Bone marrow (tissue), 2 donors: ENCODE data around the gene GAB3.
A peak's percentile ranks its signal among the peaks of the same experiment; 100 is the strongest.

Experiments used
- DNase-seq, 2 donors: peaks; one replicate each; lab custom pipeline; 2025; lab: John Stamatoyannopoulos, UW

Gene GAB3, protein sequence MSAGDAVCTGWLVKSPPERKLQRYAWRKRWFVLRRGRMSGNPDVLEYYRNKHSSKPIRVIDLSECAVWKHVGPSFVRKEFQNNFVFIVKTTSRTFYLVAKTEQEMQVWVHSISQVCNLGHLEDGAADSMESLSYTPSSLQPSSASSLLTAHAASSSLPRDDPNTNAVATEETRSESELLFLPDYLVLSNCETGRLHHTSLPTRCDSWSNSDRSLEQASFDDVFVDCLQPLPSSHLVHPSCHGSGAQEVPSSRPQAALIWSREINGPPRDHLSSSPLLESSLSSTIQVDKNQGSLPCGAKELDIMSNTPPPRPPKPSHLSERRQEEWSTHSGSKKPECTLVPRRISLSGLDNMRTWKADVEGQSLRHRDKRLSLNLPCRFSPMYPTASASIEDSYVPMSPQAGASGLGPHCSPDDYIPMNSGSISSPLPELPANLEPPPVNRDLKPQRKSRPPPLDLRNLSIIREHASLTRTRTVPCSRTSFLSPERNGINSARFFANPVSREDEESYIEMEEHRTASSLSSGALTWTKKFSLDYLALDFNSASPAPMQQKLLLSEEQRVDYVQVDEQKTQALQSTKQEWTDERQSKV

DNA sequence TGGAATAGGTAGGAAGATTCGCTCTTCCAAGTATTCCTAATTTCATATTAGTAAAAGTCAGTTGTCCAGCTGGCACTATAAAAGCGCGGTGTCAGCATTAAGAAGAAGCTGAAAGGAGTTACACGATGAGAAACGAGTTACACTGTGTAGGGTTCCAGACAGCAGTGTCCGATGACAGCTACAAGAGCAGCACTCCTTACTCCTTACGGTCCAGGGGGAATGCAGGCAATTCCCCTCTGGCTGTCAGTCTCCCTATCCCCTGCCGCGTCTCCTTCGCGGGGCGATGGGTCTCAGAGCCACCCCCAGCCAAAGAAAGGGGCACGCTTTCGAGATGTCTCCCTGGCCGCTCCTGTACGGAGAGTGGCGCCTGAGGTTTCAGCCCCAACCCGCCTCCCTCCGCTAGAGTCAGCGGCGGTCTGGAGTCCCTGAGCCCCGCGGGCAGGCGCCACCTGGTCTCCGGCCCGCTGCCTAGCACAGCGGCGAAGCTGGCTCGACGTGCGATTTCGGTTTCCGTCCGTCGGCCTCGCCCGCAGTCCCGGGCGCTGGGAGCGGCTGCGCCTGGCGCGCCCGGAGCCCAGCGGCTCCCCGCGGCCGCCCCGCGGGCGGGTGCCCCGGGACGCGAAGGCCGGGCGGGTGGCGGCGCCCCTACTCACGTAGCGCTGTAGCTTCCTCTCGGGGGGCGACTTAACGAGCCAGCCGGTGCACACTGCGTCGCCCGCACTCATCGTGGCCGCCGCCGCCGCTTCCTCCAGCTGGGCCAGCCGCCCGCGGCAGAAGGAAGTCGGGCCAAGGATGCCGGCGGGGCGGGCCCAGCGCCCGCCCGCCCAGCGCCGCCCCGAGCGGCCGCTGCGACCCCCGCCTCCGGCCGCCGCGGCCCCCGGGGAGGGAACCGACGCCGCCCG, at the start of gene GAB3:
Gene GAB3, minus strand, starts transcription at position 777 of the 902 bp plus-strand sequence. Its CDS starts 52 bp downstream, at position 725.
- DNase-seq = peak in 1 of 2 donors; percentile 24

DNA sequence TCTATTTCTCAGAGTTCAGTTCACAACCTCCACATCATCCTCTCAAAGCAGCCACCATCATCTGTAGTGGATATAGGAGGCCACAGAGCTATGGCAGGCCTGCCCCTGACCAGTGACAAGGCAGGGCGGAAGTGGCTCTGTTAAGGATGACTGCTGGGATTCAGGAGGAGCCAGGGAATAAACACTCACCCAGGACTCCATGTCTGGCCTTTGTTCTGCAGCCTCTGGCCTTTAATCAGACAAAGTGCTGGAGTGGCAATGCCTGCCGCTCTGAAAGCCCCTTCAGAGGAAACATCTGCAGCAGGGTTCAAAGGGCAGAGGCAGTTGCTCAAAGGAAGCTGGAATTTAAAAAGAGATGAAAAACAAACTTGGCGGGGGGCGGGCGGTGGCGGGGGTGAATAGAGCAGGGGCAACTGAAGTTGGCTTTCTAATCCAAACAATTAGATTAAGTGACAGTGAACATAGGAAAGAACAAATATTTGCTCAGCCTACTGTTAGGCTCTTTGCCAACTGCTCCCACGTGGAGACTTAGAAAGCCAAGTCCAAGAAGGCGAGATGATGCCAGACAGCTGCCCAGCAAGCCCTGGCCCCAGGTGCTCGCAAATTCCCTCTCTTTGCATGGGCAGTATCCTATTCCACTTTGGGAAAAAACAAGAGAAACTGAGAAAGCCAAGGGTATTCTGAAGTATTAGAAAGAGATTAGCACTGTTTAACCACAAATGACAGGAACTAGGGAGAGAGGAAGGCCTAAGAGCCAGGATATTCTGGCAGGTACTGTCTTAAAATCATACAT, 48.9 kb upstream of the GAB3 start:
- DNase-seq = no peak

DNA sequence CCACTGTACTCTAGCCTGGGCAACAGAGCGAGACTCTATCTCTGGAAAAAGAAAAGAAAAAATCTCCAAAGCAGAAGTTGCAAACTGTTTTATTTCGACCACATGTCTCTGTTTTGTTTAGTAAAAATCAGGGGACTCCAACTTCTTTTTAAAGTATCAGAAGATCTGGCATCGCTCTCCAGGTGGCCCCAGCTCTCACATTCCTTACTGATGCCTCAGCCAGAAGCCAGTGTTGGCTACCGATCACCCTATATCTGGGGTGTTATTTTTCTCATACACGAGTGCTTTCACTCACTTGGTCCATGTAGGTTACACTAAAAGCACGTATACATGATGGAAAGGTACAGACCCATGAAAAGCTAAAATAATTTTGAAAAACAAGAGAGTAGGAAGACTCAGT, 46.1 kb upstream of the GAB3 start:
- no peak for DNase-seq

DNA sequence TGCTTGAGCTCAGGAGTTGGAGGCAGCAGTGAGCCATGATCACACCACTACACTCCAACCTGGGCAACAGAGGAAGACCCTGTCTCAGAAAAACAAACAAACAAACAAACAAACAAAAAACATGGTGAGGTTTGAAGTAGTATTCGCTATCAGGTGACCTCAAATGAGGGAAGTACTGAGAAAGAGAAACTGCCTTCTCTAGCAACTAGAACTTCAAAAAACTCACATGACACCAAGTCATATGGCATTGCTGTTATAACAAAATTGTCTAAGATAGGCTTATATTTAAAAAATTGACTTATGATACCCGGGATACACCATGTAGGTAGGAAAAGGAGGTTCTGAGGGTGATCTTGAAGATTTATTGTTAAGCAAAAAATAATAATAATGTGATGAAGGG, 44.1 kb upstream of the GAB3 start:
- no peak for DNase-seq

DNA sequence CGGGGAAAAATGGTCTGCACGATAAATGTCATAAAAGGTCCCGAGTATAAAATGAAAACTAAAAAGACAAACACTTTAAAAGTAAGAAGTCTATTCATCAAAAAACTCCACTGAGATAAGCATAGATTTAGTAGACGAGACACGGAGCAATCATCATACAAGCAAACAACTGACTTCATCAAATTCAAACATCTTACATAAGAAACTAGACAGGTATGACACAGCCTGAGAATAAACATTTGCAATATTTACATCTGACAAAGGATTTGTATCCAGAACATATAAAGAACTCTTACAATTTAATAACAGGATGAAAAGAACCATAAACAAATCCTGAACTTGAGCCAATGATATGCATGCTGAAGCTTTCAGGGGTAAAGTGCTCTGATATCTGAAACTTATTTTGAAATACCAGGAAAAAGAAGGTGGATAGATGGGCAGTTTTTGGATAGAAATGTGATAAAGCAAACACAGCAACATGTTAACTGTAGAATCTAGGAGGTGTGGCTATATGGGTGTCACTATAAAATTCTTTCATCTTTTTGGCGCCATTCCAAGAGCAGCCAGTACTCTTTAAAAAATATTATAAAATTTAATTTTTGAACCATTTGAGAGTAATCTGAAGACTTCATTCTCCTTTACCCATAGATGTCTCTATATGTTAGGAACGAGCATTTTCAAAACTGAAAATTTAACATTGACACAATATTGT, 42.4 kb upstream of the GAB3 start:
- no peak for DNase-seq

DNA sequence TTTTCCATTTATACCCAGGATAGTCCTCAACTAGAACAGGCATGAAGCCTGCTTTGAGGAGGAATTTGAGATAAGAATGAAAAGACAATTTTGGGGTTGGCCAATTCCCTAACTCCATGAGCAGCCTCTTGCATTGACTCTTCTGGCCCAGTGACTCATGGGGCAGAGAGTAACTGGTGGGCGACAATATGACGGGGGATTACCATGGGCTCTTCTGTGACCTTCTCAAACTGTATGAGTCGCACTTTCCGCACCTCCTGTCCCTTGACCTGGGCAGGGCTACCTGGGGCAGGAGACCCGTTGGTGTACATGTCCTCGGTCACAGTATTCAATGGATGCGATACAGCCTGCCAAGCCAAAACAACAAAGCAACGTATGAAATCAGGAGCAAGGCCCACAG, 41.1 kb upstream of the GAB3 start:
- DNase-seq = no peak

DNA sequence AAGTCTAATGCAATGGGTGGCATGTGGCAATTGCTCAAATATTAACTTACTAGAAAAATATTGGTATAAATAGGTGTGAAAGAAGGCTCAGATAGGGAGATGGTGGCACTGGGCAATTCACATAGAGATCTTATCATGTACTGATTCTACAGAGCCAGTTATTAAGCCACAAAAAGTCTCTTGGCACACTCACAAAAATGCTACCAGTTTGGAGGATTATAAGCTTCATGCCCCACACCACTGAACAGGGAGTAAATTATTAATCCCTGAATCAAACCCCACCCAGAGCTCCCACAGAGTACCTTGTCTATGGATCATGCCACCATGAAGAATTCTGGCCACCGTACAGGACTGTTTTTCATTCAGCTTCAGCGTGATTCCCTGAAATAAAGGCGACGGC, 40.6 kb upstream of the GAB3 start:
- DNase-seq = no peak

DNA sequence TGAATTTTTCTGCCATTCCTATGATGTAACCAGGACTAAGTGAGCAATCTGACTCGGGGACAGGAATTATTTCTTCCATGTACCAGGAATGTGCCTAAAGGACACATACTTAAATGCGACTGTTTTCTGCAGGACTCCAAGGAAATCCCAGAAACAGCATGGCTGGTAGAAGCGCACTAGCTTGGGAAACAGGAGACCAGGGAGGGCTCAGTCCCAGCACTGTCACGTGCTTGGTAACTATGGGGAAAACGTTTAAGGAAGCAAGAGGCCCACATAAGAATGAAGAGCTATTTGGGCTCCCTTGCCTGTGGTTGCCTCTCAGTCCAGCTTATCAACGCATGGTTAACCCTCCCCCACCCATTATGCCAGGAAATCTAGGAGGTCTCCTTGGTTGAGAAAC, 34.8 kb upstream of the GAB3 start:
- no peak for DNase-seq

DNA sequence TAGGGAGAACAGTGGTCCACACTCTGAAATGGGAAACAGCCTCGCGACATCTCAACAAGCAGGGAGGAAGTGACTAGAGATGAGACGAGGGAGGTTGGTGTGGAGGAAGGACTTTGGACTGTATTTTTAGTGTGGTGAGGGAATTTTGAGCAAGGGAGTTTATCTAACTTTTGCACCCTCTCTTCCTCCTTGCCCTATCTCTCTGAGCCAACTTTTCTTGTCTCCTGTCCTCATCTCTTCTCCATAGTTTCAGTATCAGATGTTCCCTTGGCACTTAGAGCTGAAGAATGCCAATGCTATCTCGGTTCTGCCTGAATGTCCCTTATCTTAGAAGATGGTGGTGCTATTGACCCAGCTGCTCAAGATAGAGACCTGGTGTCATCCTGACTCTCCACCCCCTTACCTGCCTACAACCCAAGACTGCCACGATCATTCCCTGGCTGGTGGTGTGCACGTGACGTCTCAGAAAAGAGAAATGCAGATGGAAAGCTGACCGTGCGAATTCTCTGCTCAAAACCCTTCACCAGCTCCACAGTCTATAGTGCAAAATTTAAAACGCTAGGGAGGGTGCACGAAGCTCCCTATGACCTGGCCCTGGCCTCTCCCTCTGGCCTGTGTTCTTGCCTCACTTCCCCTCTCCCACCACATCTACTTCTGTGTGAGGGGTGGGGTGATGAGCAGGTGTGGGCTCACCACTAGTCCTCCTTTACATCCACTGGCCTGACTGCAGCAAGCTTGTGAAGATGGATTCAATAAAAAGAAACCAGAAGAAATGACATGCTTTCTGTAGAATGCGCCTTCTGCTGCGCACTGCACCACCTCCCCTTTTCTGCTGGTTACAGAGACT, 33.5 kb upstream of the GAB3 start:
- peak in 1 of 2 donors; percentile 21 for DNase-seq

DNA sequence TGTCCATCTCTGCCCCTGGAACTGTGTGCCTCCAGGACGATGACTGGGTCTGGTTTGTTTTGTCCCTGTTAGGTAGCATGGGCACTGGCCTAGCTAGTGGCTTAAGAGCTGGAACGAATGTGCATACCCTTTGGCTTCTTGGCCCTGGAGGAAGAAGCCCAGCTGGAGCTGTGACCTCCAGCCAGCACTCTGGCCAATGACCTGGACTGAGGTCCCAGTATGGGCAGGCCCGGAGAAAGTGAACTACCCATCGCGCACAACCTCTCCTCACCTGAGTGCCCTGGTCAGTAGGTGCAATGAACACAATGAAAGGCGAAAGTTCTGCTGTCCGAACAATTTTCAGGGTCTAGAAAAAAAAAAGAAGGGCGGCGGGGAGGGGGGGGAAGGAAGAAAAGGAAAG, 30.1 kb upstream of the GAB3 start:
- DNase-seq = no peak

DNA sequence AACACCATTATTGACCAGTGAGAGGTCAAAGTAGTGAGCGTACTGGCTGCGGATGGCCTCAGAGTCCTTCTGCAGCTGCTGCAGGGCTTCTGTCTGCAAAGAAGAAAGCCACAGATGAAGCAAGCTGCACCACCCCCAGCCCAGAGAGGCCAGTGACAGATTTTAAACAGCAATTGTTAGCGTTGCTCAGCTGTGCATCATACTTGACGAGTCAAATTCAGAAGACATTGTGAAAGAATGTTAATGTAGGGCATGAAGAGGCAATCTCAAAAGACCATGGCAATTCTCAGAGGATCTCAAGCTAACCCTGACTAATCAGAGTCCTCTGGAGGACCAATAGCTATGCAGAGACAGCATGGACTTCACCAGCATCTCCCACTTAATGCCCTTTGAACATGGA, 28.4 kb upstream of the GAB3 start:
- no peak for DNase-seq

DNA sequence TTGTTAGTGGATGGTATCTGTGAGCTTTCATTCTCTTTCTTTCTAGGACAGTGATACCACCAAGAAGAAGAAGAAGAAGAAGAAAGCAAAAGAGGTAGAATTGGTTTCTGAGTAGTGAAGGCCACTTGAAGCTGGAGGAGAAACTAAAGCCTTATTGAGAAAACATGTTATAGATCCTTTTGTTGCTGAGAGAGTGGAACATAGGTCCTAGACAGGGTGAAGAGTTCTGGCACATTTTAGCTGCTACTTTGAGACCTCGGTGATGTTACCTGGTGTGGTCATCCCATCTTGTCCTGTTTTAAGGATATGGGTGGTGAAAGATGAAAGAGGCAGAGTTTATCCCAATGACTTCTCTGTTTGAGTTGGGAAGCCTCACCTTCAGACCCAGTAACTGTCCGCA, 25.9 kb upstream of the GAB3 start:
- DNase-seq = no peak

DNA sequence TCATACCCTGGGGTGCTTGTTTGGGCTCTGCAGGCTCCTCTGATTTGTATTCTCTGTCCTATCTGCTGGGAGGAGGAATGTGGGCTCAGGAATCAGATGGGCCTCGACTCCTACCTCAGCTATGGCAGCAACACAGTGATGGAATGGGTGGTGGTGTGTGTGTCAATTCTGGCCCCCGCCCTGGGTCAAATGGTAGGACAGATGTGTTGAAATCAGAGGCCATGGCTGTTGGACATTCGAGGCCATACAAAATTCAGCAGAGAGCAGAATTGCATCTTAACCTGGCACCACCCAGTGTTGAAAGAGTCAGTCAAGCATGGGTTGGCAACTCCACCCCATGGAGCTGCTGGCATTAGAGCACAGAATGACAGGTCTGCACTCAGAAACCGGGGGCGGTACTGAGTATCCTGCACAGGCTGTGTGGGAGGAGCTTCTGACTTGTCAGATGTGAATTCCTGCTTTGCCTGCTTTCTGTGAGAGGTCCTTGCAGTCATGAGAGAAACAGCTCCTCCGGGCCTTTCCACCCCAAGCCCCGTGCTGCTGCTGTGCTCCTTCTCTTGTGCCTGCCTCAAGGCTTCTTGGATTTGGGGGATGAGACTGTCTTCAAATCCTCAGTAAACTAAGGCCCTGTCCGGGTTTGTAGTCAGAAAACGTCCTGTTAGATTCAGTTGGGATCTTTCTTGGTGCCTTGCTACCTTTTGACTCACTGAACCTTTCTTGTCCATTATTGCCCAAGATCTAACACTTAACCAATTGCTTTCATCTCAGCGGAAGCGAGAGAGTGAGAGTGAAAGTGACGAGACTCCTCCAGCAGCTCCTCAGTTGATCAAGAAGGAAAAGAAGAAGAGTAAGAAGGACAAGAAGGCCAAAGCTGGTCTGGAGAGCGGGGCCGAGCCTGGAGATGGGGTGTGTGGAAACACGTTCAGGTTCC, 24.8 kb upstream of the GAB3 start:
- DNase-seq = no peak

DNA sequence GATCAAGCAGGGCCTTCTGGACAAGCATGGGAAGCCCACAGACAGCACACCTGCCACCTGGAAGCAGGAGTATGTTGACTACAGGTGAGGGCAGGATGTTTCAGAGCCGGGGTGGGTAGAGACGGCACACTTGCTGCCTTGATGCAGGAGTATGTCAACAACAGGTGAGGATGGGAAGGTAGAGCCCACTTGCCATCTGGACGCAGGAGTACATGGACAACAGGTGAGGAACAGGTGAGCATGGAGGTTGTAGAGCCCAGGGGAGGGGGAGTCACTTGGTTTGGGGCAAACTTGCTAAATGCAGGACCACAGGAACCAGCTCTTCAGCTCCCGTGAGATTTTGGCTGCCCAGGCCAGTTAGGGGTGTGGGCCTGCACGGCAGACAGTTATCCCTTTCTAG, 23.7 kb upstream of the GAB3 start:
- DNase-seq = no peak

DNA sequence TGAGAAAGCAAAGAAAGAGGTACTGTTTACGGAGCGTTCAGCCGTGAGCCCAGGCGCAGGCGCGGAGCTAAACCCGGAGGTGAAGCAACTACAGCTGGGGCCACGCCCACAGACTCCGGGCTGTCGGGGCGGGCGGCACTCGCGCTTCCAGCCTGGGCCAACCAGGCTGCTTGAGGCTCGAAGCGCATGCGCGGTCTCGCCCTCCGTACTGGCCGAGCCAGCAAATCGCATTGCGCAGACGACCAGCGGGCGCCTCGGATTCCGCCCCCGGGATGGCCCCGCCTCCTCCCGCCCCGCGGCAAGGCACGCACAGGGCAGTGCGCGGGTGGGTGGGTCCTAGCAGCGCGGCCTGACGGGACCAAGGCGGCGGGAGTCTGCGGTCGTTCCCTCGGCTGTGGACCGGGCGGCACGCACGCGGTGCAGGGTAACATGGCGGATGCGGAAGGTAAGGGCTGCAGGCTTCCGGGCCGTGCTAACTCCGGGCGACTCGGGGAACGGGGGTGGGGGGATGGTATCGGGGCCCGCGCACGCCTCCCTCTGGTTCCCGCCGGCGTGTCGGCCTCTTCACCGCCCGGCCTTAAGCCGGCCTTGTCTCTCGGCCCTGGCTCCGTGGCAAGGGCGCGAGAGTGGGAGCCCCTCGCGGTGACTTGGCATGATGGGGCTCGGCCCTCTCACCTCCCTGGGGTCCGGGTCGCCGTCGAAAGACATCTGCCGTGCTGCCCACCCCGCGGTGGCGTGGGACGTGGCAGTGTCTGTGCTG, 11.8 kb upstream of the GAB3 start, which contains the start of gene DKC1:
Gene DKC1, plus strand, starts transcription at position 328 of the 760 bp plus-strand sequence. Its CDS starts 102 bp downstream, at position 430.
- peak; percentile 69 to 89 for DNase-seq

DNA sequence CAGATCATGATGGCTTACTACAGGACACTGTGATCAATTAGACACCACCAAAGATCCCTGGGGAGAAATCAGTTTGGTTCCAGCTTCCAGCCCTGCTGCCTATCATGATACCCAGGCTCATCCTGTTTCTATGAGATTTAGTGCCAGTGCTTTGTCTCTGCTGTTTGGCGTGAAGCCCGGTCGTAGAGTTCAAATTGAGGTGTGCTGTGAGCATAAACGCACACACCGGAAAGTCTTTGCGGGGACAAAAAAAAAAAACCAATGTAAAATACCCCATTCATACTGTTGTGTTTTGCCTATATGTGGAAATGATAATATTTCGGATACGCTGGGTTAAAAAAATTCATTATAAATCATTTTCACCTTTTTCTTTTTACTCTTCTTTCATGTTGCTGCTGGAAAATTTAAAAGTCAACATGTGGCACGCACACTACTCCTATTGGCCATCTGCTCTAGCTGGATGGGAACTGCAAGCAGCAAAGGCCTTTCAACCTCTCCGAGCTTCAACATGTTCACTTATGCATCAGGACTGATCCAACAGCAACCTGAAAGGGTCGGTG, 11.2 kb upstream of the GAB3 start:
- DNase-seq = no peak

DNA sequence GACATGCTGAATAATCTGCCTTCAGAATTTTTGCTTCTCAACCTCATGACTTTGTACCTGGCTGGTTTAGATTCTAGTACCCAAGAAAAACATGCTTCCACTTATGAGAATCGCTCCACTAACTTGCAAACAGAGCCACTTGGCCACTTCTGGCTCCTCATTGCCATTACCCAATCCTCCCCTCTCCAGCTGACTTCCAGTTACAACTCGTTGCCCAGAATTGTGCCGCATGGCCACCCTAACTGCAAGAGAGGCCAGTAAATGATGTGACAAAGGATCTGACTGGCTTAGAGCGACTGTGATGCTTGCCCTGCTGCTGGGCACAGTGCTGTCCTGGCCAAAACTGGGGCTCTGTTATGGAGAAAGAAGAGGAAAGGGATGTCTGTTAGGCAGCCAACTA, 7.8 kb upstream of the GAB3 start:
- no peak for DNase-seq

DNA sequence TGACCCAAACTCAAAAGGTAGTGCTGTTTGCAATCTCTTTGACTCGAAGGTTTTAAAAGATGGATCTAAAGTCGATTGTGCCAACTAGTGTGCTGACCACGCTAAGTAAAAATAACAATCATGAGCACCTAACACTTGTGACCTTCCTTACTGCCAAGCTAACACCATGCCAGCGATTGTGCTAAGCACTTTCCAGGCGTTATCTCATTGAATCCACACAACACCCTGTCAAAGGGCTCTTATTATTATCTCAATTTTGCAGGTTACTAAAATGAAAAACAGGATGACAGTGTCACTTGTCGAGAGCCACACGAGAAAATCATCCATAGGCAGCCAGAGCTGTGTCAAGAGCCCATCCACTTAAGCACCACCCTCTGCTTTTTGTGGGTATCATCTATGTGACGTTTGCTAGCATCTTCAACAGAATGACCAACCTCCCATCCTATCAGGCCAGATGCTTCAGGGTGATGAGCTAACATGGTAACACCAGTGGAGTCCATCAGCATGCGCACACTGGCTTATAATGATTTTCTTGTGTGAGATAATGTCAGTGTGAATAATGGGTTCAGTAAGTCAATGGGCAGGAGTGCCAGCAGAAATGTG, 893 bp upstream of the GAB3 start:
- no peak for DNase-seq
